Activated naive CD8-positive, alpha-beta T cell treated with anti-CD3 and anti-CD28 coated beads, Interleukin-2, amount 10 ng/mL, durations not matched to agents 7 days and 5 days (primary cell): ENCODE measurements around the gene PEX11B. TPM values are rescaled to one million over a fixed set of nuclear protein-coding genes. Genes with fewer than 3 reads are reported as not detected.

ENCODE experiments used
- ATAC-seq: fragments of 150-1000 bp; cut with Tn5 transposase; one replicate; pipeline ENCODE4 v1.10.0; 2021; ENCODE audit warnings: low read depth, moderate library complexity
- POLR2A ChIA-PET: fragments of 350-600 bp; sonication (Branson Sonifier 250); formaldehyde crosslinking; loops from one replicate; lab custom pipeline; 2021; ENCODE audit warnings: antibody characterized with exemption; lab: Charles Lee
- DNase-seq: peaks from one replicate; pipeline ENCODE4 v3.0.0; 2021
- H3K27ac Mint-ChIP-seq: one replicate; pipeline ENCODE4 v1.8.0; 2022; ENCODE audit warnings: mild to moderate bottlenecking, mixed read lengths
- H3K27me3 Mint-ChIP-seq: one replicate; pipeline ENCODE4 v1.8.0; 2022; ENCODE audit warnings: mild to moderate bottlenecking, moderate library complexity, mixed read lengths
- H3K36me3 Mint-ChIP-seq: one replicate; pipeline ENCODE4 v1.8.0; 2021; ENCODE audit warnings: mild to moderate bottlenecking, mixed read lengths
- H3K4me1 Mint-ChIP-seq: one replicate; pipeline ENCODE4 v1.8.0; 2021; ENCODE audit warnings: mixed read lengths
- H3K4me3 Mint-ChIP-seq: one replicate; pipeline ENCODE4 v1.8.0; 2022; ENCODE audit warnings: mild to moderate bottlenecking, moderate library complexity, mixed read lengths
- H3K9me3 Mint-ChIP-seq: one replicate; pipeline ENCODE4 v1.8.0; 2021; ENCODE audit warnings: mixed read lengths
- total RNA-seq, 2 experiments: library from RNA; stranded (reverse); gene quantifications; one replicate each; pipeline ENCODE4 v1.2.3, GENCODE V29; 2021

PEX11B gene
- total RNA-seq, 2 experiments from 2014 or later = 31.0 to 35.8 TPM

DNA sequence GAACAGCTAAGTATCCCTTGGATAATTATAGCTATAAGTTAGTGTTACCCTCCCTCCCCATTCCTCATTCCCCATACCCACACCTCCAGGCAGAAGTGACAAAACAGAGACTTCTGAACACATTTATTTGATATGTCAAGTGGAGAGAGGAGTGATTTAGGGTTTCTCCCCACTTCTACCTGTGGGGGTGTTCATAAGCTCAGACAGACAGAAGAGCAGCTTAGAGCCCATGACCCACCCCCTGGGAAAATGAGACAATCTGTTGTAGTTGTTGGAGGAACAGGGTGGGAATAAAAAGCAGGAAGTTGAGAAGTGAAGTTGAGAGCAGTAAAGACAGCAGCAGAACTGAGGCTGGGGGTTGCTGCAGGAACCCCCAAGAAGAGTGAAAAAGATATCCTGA lies 40.8 kb upstream of the PEX11B start:
- Mint-ChIP-seq H3K9me3 (no peaks in the 10 kb centered on the region), H3K27ac (peak overlapping the region; percentile 62), H3K27me3 (no peaks in the 10 kb centered on the region), H3K4me1 (peaks cover 75% of the 10 kb centered on the region), H3K36me3 (peaks cover 5% of the 10 kb centered on the region), H3K4me3 (peak overlapping the region; percentile 17)
- ATAC-seq (no peak), DNase-seq (no peak)
- POLR2A ChIA-PET = interaction anchor here (1.6 to 6.8 kb wide), 4 partner anchors 32 to 37 kb away, joined by 9 to 61 read pairs (median 39); partner anchors contain the start of genes RBM8A and TXNIP

DNA sequence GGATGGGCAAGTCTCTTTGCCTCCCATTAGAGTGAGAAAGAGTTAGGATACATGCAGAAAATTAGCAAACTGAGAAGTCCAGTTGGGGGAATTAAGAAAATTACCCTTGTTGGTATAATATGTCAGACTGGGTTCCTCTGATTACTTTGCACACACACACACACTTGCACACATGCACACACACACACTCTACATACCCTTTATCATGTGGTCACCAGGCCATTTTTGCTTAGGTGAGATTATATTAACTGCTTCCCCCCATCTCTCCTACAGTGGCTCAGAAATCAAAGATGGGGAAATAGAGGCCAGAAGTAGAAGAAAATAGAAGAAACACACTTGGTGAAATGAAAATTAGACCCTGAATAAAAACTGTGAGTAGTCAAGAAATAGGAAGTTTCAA lies 40.2 kb upstream of the PEX11B start:
- ATAC-seq (no peak), DNase-seq (no peak)
- no peaks in the 10 kb centered on the region for H3K9me3 Mint-ChIP-seq
- H3K27me3 Mint-ChIP-seq = no peaks in the 10 kb centered on the region
- POLR2A ChIA-PET = interaction anchor here (1.0 to 4.3 kb wide), 8 partner anchors 25 to 113 kb away, joined by 5 to 61 read pairs (median 12); partner anchors contain the start of genes NUDT17, PEX11B, RBM8A and TXNIP
- H3K4me1 Mint-ChIP-seq = peaks cover 74% of the 10 kb centered on the region
- peak overlapping the region; percentile 84 for H3K4me3 Mint-ChIP-seq
- peak overlapping the region; percentile 73 for H3K27ac Mint-ChIP-seq
- peaks cover 10% of the 10 kb centered on the region for H3K36me3 Mint-ChIP-seq

DNA sequence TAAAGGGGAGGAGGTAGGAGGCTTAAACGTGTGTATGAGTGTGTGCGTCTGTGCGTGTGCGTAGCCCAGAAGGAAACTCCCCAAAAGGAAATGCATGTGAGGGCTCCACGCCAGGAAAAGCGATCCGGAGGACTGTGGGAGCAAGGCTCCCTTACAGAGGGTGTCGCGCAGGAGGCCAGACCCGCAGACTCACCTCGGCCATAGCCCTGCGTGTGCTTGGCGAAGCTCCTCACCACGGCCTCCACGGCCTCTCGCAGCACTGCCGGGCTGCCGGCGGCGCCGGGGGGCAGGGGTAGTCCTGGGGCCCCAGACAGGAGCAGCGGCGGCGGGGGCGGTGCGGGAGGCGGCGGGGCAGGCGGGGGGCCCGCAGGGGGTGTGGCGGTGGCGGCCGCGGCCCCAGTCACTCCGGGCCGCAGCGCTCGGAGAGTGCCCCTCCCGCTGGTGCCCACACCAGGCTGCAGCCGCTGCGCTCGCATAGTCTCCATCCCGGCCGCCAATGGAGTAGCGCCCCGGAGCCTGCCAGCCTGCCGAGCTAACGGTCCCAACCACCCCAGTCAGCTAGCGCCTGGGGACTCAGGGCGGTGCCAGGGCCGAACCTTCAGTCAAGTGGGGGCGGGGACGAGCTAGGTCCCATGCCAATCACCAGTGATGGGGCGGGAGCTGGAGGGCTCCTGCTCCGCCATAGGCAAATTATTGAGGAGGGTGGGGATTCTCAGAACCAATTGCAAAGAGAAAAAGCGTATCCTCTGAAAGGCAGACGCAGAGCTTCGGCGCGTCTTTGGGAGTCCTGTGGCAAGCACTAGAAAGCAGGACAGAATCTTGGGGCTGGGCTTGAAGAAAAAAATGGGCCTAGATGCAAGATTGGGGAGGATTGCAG lies 39.2 kb upstream of the PEX11B start, which contains the start of gene LIX1L:
TSS of gene LIX1L (minus strand) at position 575 of the 877 bp plus-strand sequence. CDS start at position 485, 90 bp downstream.
- peak within 1 kb of the TSS; percentile 99 for H3K4me3 Mint-ChIP-seq
- peak; percentile 89 for DNase-seq
- no peaks in the 10 kb centered on the region for H3K27me3 Mint-ChIP-seq
- H3K9me3 Mint-ChIP-seq = no peaks in the 10 kb centered on the region
- peak; percentile 90 for ATAC-seq
- H3K36me3 Mint-ChIP-seq = peaks cover 14% of the 10 kb centered on the region
- peaks cover 66% of the 10 kb centered on the region for H3K4me1 Mint-ChIP-seq
- POLR2A ChIA-PET = interaction anchor here (0.6 to 4.3 kb wide), 19 partner anchors 9 to 112 kb away, joined by 3 to 61 read pairs (median 5); partner anchors contain the start of genes NUDT17, PEX11B, RBM8A and TXNIP
- H3K27ac Mint-ChIP-seq = peak within 1 kb of the TSS; percentile 94

DNA sequence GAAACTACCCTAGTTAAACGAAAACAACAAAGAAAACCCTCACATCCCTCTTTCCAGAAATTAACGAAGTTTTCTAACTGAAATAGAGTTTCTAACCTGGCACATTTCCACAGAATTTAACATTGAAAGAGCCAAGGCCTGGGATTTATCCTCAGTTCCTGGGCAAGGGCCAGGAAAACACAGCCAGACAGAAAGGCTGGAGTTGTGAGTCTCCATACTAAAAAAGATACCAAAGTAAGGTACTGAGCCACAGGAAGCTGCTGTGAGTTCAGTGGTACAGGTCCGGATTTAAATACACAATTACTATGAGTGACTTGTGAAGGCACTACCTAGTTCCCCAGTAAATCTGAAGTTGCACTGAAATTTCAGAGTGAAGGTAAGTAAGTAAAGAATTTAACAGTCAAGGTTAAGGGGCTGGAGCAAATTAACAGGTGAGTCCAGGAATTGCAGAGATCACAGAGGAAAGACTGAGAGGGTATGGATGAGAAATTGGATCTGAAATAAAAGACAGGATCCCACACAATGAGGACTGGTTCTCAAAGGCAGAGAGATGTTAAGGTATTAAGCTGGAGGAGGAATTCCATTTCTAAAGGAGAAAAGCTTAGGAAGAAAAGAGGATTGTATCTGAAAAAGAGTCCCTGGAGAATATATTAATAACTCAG lies 38.4 kb upstream of the PEX11B start:
- ATAC-seq (no peak), DNase-seq (no peak)
- H3K9me3 Mint-ChIP-seq = no peaks in the 10 kb centered on the region
- H3K27ac Mint-ChIP-seq = peak overlapping the region; percentile 94
- no peaks in the 10 kb centered on the region for H3K27me3 Mint-ChIP-seq
- peak overlapping the region; percentile 99 for H3K4me3 Mint-ChIP-seq
- POLR2A ChIA-PET = interaction anchor here (0.6 to 4.3 kb wide), 10 partner anchors 10 to 100 kb away, joined by 3 to 61 read pairs (median 5); partner anchors contain the start of genes RBM8A and TXNIP
- peaks cover 18% of the 10 kb centered on the region for H3K36me3 Mint-ChIP-seq
- H3K4me1 Mint-ChIP-seq = peaks cover 66% of the 10 kb centered on the region

DNA sequence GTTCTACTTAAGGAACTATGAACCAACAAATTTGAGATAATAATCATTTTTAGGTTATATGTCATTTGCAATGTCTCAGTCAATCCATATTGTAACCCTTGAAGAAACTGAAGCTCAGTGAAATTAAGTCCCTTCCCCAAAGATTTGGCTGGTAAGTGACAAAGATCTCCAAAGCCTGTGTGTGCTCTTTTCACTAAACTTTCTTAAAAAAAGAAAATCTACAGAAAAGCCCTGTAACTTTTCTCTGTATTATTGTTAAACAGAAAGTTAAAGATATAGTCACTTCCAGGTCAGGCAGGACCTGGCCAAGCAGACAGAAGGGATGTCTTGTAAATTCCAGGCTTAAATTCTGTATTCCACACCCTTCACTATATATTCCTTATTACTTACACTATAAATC lies 37.8 kb upstream of the PEX11B start:
- Mint-ChIP-seq H3K27ac (peak overlapping the region; percentile 94), H3K36me3 (peaks cover 22% of the 10 kb centered on the region), H3K9me3 (no peaks in the 10 kb centered on the region), H3K4me1 (peaks cover 67% of the 10 kb centered on the region), H3K4me3 (peak overlapping the region; percentile 99), H3K27me3 (no peaks in the 10 kb centered on the region)
- ATAC-seq (no peak), DNase-seq (no peak)
- POLR2A ChIA-PET = interaction anchor here (2.1 to 4.3 kb wide), 2 partner anchors 10 to 29 kb away, joined by 4 to 61 read pairs; partner anchors contain the start of gene RBM8A

DNA sequence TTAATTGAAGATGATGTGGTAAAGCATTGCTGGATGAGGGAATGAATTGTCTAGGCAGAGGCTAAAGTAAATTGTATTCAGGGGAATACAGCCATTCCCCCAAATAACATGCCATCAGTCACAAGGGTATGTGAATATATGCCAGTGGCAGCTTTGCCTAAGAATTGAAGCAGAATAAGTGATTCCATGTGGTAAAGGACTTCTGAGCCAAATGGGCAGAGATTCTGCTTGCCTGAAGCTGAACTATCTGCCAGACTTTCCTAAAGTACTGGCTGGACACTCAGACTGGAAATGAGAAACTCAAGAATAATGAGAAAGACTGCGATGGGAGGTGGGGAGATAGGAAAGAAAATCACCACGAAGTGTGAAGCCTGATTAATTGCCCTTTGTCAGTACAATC lies 36.9 kb upstream of the PEX11B start:
- H3K27ac Mint-ChIP-seq = no peak overlapping the region
- no peak for DNase-seq
- H3K27me3 Mint-ChIP-seq = no peaks in the 10 kb centered on the region
- peak overlapping the region; percentile 99 for H3K4me3 Mint-ChIP-seq
- H3K4me1 Mint-ChIP-seq = peaks cover 71% of the 10 kb centered on the region
- POLR2A ChIA-PET = interaction anchor here (2.1 to 4.3 kb wide), 2 partner anchors 9 to 28 kb away, joined by 8 to 61 read pairs; partner anchors contain the start of genes ANKRD34A, POLR3GL and RBM8A
- no peak for ATAC-seq
- H3K36me3 Mint-ChIP-seq = peaks cover 22% of the 10 kb centered on the region
- no peaks in the 10 kb centered on the region for H3K9me3 Mint-ChIP-seq

DNA sequence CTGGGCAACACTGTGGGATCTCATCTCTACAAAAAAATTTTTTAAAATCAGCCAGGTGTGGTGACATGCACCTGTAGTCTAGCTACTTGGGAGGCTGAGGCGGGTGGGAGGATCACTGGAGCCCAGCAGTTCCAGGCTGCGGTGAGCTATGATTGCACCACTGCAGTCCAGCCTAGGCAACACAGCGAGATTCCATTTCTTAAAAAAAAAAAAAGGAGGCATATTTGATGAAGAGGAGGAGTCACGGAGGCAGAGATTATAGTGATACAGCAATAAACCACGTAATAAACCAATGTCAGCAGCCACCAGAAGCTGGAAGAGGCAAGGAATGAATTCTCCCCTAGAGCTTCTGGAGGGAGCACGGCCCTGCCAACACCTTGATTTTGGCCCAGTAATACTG lies 35.3 kb upstream of the PEX11B start:
- H3K27me3 Mint-ChIP-seq = no peaks in the 10 kb centered on the region
- H3K4me3 Mint-ChIP-seq = no peak overlapping the region
- no peak overlapping the region for H3K27ac Mint-ChIP-seq
- ATAC-seq = no peak
- POLR2A ChIA-PET = interaction anchor here (1.3 to 2.1 kb wide), 2 partner anchors 11 to 35 kb away, joined by 3 to 8 read pairs; partner anchors contain the start of genes ANKRD34A, PEX11B and POLR3GL
- peaks cover 29% of the 10 kb centered on the region for H3K36me3 Mint-ChIP-seq
- no peaks in the 10 kb centered on the region for H3K9me3 Mint-ChIP-seq
- DNase-seq = no peak
- H3K4me1 Mint-ChIP-seq = peaks cover 67% of the 10 kb centered on the region

DNA sequence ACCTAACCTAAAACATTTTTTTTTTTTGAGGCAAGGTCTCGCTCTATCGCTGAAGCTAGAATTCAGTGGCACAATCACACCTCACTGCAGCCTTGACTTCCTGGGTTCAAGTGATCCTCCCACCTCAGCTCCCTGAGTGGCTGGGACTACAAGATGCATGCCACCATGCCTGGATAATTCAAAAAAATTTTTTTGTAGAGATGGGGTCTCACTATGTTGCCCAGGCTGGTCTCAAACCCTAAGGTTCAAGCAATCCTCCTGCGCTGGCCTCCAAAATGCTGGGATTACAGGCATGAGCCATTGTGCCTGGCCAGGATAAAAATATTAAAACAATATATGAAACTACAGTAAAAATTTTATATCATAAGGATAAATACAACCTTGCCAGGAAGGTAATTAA lies 34.4 kb upstream of the PEX11B start:
- ATAC-seq (no peak), DNase-seq (no peak)
- no peaks in the 10 kb centered on the region for H3K27me3 Mint-ChIP-seq
- H3K9me3 Mint-ChIP-seq = no peaks in the 10 kb centered on the region
- H3K4me3 Mint-ChIP-seq = no peak overlapping the region
- H3K4me1 Mint-ChIP-seq = peaks cover 58% of the 10 kb centered on the region
- H3K27ac Mint-ChIP-seq = no peak overlapping the region
- POLR2A ChIA-PET = interaction anchor here (1.3 kb wide), 1 partner anchor 34 kb away, joined by 3 read pairs; the partner anchor contains the start of gene PEX11B
- H3K36me3 Mint-ChIP-seq = peaks cover 29% of the 10 kb centered on the region

DNA sequence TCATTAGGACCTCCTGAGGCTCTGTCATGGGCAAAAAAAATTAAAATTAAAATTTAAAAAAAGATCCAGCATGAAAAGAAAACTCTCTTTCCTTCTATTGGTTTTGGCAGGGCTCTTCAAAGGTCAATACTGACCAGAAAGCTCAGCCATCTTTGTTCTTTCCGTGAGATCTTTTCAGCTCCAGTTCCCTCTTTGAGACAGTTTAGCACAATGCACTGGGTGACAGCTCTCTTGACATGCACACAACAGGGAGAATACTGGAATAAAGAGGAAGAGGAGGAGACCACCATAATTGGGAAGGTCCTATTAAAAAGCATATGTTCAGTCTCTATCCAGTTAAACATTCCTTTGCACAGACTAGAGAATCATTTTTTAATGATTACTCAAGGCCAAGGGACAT lies 33.0 kb upstream of the PEX11B start:
- Mint-ChIP-seq H3K27ac (no peak overlapping the region), H3K36me3 (peaks cover 29% of the 10 kb centered on the region), H3K4me3 (no peak overlapping the region), H3K4me1 (peaks cover 50% of the 10 kb centered on the region), H3K9me3 (no peaks in the 10 kb centered on the region), H3K27me3 (no peaks in the 10 kb centered on the region)
- no peak for ATAC-seq
- no peak for DNase-seq
- POLR2A ChIA-PET = no interaction called here

DNA sequence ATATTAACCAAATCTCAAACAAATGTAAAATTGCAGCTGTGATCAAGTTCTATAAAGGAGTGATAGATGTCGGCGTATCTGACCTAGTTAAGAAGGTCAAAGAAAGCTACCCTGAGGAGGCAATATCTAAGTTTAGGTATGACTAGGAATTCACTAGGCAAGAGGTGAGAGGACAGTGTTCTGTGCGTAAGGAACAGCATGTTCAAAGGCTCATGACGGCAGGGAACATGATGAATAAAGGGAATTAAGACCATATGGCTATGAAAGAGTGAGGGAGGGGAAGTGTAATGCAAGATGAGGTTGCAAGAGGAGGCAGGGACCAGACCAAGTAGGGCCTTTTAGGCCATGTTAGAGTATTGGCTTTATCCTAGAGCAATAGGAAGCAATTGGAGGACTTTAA lies 30.7 kb upstream of the PEX11B start:
- Mint-ChIP-seq H3K4me3 (no peak overlapping the region), H3K27ac (no peak overlapping the region), H3K27me3 (no peaks in the 10 kb centered on the region), H3K9me3 (no peaks in the 10 kb centered on the region), H3K4me1 (peaks cover 31% of the 10 kb centered on the region), H3K36me3 (peaks cover 24% of the 10 kb centered on the region)
- DNase-seq (no peak), ATAC-seq (no peak)
- POLR2A ChIA-PET = interaction anchor here (1.3 kb wide), 1 partner anchor 22 kb away, joined by 5 read pairs; the partner anchor contains the start of gene RBM8A

DNA sequence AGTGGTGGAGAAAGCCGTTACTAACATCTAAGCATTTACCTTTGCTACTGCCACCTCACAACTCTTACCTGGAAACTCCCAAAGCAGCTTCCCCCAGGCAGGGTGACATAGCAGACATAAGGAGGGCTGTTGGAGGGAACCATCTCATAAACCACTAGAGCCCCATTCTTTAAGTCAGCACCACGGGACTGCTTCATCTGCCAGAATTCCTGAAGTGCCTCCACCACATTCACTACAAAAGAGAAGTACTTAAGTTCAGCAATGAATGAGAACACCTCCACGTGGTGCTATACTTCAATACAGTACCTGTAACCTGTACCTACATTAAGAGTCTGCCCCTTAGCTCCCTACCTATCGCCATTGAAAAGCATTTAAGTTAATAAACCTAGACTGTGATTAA lies 29.0 kb upstream of the PEX11B start:
- DNase-seq (no peak), ATAC-seq (no peak)
- Mint-ChIP-seq H3K4me3 (no peak overlapping the region), H3K4me1 (peaks cover 27% of the 10 kb centered on the region), H3K27ac (no peak overlapping the region), H3K9me3 (no peaks in the 10 kb centered on the region), H3K27me3 (no peaks in the 10 kb centered on the region), H3K36me3 (peaks cover 20% of the 10 kb centered on the region)
- POLR2A ChIA-PET = no interaction called here

DNA sequence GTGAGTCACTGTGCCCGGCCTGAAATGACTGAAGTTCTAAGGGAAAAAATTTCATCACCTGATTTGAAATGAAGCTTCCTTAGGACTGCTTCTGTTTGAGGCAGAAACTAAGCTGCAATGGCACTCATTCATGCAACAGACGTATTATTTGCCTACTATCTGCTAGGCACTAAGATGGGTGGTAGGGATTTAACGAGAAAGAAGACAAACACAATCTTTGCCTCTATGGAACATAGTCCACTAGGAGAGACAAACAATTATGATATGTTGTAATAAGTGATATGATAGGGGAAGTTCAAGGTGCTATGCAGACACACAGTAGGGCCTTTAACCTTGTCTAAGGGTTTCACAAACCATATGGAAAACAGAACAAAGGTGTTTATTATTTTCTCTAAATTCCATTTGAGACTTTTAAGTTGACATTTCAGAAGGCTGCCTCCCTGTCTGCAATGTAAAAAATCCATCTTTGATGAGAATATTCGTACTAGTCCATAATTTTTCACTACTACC lies 28.0 kb upstream of the PEX11B start:
- POLR2A ChIA-PET = interaction anchor here (1.0 to 1.3 kb wide), 2 partner anchors 17 to 19 kb away, joined by 3 to 4 read pairs; partner anchors contain the start of gene RBM8A
- Mint-ChIP-seq H3K9me3 (no peaks in the 10 kb centered on the region), H3K36me3 (peaks cover 17% of the 10 kb centered on the region), H3K27ac (no peak overlapping the region), H3K4me1 (peaks cover 18% of the 10 kb centered on the region), H3K27me3 (no peaks in the 10 kb centered on the region), H3K4me3 (no peak overlapping the region)
- no peak for DNase-seq
- no peak for ATAC-seq
